GM19452 (cell line): ENCODE results near the gene GIT1.

Experiments used
- ATAC-seq: cut with Tn5 transposase; IDR thresholded peaks from one replicate; pipeline ENCODE4 v1.9.1; 2021; ENCODE audit not compliant: unreplicated experiment

Gene GIT1

DNA sequence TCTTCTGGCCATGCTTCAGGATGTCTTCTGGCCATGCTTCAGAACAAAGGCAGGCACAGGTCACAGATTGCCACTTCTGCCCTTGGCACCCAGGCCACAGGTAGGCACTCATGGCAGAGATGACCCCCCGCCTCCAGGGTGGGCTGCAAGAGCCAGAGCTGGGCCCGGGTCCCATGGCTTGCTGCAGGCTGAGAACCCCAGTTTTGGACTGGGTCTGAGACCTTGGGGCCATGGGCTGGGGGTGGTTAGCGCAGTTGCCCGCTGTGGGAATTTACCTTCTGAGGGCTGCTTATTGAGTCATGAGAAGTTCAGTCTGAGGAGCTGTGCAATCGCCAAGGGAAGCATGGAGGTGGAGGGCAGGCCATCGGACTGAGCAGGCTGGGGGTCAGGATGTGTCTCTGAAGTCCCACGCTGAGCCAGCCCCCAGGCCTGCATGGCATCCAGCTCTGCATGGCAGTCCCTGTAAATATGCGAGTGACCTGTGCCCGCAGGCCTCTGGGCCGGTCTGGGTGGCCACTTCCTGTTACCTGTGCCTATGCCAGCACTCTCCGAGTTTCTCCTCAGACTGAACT is 5.2 kb upstream of the GIT1 start:
- no peak for ATAC-seq

DNA sequence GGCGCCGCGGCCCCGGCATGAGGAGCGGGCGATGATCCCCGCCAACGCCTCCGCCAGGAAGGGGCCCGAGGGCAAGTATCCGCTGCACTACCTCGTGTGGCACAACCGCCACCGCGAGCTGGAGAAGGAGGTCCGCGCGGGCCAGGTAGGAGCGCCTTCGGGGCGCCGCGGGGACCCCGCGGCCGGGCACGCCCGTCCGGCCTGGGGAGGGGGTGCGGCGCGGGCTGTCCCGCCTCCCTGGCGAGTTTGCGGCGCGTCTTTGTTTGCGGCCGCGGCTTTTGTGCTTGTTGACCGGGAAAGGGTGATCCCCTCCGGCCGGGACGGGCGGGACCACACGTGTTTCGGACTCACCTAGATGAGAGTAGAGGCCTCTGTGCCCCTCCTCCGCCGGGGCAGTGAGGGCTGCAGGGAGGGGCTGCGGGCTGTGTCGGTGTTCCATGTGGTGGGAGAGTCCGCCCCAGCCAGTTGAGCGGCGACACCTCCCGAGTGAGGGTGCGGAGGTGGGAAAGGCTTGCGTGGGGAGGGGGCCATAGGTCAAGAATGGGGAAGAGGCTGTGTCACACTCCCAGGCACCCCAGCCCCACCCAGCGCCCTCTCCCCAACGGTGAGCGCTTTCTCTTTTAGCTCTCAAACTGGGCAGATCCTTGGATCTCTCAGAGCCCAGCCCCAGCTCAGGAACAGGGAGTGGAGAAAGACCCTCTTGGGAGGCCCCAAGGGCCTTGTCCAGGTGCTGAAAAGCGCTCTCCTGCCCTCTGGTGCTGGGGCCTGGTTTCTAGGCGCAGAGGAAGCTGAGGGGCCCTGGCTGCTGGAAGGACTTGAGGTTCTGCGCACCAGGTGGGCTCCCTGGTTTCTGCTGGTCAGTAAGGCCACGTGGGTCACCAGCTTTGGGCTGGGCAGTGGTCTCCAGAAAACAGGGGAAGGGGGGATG is 4.4 kb upstream of the GIT1 start:
- ATAC-seq, result no peak

DNA sequence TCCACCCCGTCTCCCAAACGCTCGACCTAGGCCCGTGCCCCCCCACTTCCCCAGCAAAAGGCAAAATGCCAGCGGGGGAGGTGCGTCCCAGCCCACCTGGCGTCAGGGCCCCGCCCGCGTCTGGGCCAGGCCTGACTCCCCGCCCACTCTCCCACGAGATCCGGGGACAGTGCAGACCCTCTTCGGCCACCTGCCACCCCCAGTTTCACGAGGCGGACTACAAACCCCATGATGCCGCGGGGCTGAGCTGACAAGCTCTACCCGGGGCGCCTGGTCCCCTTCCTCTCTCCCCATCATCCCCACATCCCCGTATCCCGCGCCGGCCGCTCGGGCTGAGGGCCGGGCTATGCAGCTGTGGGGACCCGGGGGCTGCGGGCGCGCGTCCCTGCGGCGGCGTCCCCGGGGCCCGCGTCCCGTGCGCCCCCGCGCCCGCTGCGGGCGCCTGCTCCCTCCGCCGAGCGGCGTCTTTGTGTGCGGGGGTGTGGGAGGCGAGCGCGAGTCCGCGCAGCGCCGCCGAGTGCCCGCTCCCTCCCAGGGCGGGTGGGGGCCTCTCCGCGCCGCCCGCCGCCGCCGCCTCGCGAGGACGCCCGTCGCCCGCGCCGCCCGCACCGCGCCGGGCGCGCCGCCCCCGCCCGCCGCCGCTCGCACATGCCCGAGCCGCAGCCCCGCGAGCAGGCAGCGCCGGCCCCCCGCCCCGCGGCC is 3.6 kb upstream of the GIT1 start, which contains the start of gene ANKRD13B:
Gene ANKRD13B, plus strand, starts transcription at position 283 of the 702 bp plus-strand sequence. CDS start 490 bp downstream, outside the sequence.
- no peak for ATAC-seq

DNA sequence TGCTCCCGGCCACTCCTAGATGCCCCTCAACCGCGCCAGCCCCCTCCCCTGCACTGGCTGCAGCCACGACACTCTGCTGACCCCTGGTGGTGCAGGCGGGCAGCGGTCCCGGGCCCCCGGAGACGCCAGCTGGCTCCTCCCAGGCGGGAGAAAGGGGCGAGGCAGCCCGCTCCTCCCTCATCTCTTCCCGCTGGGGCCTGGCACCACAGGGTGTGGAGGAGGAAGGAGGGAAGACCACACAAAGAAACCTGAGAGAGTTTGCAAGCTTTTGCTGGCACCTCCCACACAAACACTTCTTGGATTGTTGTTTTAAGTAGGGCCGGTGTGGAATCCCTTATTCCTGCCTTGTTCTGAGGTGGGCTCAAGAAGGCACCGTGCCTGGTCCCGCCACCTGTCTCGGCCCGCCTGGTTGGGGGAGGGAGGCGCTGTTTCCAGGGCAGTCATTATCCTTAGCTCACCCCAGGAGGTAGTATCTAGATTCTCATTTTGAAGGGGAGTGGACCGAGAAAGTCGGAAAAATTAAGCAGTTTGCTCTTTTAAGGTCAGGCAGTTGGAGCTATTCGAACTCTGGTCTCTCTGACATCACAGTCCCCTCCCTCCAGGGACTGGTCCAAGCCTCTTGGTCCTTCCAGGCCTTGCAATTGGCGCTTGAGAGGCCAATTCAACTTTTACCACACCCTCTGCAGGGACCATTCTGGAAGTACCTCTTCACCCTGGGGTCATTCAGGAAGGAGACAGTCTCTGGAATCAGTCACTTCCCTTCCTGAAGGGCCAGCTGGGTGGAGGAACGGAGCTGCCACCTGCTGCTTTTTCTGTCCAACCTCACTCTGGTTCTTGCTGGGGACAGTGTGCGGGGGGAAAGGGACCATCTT is 2.5 kb upstream of the GIT1 start:
- no peak for ATAC-seq

DNA sequence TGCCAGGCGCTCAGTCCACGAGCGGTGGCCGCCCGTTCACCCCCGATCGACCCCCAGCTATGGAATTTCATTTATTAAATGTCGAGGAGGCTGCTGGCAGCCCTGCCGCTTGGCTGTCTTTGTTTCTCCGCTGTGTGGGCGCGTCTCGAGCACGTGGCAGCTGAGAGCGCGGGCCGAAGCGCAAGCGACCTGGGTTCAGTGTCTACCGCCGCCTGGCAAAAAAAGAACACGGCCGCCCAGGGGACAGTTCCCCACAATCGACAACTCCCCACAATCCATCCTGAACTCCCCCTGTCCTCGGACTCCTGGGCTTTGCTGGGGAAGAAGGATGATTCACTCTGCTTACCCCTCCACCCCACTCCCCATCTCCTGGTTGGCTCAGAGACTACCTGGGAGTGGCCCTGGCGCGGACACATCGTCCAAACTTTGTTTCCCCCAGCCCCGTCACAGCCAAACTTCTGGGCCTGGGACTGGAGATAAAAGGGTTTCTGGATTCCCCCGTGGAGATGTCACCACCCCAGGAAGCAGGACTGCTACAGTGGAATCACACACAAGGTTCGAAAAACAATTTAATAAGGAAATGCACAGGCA is 1.8 kb upstream of the GIT1 start:
- no peak for ATAC-seq

DNA sequence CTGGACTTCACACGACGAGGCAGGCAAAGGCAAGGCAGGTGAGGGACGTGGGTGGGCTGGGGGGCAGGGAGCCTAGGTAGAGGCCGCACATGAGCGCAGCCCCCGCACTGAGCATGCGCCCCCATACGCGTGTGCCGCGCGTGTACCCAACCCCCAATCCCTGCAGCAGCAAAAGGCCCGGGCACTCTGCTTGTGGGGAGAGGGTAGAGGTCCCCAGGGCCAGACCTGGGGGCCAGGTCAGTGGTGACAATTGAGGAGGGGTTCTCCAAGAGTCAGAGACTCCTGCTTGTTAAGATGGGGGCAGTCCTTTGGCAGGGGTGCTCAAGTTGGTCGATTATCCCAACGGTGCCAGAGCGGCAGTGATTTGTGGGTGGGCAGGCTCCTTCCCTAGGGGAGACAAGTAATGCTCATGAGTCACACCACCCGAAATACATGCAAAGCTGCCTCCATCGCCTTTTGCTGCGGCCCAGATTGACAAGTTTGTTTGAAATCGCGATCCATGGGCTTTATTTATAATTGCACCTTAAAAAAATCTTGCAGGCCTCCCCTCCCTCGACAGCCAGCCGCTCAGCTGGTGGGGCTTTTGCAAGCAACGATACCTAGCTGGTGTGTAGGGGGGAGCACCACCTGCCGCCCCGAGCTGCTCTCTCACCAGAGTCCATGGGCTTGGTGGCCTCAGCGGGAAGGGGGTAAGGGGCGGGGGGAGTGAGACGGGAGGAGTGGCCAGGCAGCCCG is 1.1 kb upstream of the GIT1 start:
- no peak for ATAC-seq

DNA sequence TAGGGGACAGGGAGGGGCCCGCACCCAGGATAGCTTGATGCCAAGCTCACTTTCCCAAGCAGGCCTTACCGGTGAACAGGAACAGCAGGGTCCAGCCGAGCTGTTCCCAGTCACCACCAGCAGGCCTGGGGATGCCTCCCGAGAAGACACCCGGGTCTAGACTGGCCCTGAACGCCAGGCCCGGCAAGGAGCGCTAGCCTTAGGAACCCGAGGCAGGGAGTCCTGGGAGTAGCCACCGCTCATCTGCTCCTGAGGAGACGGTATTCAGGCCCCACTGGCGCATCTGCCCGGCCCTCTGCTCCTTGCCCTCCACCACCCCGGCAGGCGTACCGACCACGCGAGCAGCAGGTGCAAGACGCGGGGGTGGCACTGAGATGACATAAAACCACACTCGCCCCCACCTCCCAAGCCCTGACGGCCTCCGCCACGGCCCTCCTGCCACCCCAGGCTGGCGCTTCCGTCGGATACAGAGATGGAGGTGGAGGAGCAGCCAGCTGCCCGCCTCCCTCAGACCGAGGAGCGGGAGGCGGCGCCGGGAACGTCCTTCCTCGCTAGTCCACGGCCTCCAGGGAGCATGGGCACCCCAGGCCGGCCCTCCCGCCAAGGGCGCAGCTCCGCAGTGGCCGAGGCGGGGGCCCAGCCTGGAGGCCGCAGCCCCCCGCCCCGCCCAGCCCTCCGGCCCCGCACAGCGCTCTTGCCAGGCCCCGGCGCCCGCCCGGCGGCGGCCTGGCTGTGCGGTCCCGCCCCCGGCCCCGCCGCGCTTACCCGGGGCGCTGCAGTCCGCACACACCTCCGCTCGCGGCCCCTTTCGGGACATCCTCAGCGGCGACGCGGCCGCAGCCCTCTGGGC is 661 bp downstream of the GIT1 start:
- ATAC-seq, result peak; percentile 12

DNA sequence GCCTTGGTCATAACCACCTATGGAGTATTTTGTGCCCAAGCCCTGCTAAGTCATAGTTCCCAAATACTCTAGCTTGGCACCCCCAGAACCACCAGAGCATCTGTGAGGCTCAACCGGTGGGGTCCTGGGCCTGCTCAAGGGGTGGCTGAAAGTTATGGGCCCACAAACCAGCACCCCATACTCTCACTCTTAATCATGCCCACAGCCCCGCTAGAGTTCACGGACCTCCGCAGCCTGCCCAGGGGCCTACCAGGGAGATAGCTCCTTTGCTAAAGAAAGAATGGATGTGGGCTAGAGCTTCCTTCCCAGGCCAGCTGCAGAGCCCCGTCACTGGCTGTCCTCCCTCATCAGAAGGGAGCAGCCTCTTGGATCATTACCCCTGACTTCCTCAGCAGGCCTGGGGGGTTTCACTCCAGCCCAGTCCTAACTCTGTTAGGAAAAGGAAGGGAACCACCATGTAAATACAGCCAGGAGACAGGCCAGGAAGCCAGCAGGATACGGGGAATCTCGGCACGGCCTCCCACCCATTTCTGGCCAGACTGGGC is 1.4 kb downstream of the GIT1 start:
- ATAC-seq, result no peak

DNA sequence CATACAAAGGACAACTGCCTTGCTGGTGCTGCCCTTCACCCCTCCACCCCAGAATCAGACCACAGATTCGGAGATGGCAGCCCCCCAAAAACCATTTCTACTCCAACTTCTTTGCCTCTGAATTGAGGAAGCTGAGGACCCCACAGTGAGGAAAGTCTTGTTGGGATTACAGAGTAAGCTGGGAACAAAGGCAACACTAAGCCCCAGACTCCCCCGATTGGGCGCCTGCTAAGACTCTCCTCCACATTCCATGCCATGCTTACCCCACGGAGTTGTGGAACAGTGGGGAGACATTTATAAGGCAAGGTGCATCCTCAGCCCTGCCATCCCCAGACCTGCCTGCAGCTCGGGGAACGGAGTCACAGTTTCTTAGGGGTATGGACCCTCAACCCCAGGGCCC is 1.9 kb downstream of the GIT1 start:
- no peak for ATAC-seq

DNA sequence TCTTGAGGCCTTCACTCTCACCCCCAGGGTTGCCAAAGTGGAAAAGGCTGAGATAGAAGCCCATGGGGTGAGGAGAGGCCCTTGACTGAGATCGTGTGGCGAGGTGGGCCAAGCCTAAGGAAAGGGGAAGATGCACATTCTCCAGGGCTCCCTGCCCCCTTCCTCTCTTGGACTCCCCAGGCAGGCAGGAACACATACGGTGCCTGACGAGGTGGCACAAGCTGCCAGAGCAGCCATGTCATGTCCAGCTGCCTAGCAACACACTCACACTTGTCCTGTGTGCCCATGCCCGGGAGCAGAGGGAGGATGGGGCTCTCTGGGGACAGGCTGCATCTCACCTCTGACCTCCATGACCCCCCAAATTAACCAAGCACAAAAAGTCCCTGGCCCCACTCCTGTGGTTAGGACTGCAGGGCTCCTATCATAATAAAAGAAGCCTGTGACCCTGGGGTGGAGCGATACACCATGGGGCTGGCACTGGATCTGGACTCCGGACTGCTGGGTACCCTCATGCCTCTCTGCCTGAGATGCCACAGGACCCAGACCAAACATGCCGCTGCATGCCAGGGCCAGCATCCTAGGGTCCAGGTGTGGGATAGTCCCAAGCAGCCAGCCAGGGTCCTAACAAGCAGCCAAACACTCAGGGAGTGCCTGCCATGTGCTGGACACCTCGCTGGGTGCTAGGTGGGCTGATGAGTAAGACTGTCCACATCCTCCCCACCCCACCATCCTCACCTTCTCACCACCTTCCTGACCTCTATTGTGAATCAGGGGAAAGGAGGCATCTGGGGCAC is 2.6 kb downstream of the GIT1 start:
- no peak for ATAC-seq

DNA sequence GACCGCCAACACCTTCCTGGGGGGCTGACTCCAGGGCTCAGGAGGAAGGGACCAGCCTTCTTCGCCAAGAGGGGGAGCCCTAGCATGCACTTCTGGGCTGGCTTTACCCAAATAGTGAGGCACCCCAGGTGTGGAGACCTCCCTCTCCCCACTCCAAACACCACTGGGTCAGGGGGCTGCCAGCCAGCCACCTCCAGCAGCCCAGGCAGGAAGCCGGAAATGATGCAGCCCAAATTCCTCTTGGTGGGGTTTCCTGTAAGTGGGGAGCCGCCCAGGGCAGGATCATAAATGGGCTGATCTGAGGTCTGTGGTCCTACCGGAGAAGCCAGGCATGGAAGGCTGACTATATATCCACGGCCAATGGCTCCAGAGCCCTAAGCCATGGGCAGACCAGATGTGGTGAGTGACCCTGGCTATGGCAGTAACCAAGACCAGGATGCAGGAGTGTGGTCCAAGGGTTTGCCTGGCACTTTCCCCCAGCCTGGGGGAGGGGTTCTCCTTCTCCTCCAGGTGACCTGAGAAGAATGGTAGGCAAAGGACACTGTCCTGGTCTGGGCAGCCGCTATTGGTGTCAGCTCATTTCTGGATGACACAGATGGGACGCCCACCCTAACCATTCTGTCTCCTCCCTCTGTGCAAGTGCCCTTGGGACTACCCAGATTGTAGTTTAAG is 4.2 kb downstream of the GIT1 start:
- no peak for ATAC-seq

DNA sequence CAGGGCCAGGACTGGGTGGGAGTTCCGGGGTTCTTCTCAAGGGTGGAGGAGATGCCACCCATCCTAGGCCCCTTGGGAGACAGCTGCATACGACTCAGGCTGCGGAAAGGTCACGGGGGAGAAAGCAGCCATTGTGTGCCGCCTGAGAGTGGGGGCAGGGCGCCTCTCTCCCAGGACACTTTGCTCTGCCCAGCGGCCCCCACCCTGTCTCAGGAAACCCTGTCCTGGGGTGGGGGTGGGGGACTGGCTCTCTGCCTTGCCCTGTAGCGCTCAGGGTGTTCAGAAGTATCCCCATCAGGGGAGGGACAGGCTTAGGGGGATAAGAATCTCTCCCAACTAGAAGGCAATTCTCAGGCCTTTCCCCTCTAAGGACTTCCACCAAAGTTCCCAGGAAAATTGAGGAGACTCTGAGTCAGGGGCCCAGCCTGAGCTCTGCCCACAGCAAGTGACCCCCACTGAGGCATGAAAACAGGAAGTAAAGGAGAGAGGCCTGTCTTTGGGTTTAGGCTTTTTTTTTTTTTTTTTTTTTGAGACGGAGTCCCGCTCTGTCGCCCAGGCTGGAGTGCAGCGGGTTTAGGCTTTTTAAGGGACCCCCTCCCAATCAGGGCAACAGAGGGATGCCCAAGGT is 4.9 kb downstream of the GIT1 start:
- no peak for ATAC-seq

DNA sequence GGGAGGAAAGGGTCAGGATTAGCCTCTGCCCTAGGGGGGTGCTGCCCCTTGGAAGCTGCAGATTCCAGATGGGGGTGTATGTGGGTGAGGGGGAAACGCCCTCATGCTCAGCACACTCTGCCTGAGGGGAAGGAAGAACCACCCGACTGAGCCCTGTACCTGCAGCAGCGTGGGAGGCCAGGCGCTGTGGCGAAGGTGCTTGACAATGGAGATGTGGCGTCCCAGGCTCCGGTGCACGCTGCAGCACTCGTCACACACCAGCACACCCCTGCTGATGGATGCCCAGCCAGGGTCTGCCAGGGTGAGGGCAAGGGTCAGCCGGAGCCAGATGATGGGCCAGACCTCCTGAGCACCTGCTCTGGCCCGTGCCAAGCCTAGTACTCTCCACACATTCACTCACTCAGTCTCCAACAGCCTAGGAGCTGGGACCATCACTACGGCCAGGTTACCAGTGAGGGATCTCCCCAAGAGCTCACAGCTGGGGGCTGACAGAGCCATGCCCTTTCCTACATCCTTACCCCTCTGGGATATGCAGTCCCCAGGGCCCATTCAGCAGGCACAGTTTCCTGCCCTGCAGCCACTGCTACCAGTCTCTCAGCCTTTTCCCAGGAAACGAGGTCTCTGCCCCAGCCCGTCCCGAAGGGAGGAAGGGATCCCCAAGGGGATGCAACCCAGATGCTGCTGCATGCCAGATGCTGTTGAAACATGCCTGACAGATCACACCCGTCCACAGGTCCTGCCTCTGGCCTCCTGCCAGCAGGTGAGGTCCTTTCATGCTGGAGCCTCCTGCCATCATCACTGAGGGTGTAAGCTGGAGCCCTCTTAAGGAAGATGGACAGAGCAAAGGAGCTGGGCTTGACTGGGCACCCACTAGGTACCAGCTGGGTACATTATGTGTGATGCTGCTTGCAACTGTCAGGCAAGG is 5.9 kb downstream of the GIT1 start:
- ATAC-seq, result no peak

DNA sequence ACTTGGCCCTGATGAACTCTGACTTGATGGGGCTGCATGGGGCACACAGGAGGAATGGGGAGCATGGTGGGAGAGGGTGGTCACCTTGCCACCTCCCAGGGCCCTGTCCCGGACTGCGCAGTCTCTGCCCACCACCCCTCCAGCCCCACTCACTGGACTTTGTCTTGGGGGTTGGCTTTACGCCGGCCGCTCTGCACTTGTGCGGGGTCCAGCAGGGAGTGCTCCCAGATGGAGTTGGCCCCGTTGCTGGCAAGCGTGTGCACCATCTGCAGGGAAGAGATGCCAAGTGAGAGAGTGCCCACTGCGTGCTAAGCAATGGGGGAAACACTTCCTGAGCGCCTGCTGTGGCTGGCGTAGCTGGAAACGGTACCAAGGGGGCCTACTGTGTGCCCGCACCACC is 6.7 kb downstream of the GIT1 start:
- no peak for ATAC-seq

DNA sequence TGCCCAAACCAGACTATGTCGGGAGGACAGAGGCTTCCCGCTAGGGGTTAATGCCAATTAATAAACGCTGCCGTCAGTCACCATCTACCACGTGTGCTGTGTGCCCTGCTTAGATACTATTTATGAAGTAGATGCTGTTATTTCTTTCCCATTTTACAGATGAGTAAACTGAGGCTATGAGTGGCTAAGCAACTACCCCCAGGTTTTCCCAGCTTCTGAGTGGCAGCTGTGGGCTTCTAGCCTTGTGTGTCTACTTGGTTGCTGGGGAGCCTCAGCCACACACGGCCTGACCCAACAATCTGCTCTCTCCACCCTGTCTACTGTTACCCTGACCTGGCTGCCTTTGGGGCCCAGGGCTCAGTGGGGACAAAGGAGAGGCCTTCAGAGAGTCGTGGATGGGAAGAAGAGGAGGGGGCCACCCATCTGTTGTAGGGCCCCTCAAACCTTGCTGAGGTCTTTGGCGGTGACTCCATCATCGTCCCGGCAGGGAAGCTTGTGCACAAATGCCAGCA is 7.1 kb downstream of the GIT1 start:
- ATAC-seq, result no peak
